ENCODE results near the gene MKRN1.

MKRN1 gene

GRCh38 chr7:140451716-140452115 lies 27.6 kb downstream of the MKRN1 start:
- in situ Hi-C loops (cut with HindIII; ENCODE audit: low pct_ligation_motif_present, low sequenced_read_pairs), result no loop called here
- DNase-seq, result no peak
- Histone ChIP-seq H3K4me3 (ENCODE audit: low read depth, low read length) (no peak overlapping the region), H3K36me3 (replicated peaks) (peaks cover 22% of the 10 kb centered on the region), H3K27ac (no peak overlapping the region), H3K27me3 (replicated peaks) (no peaks in the 10 kb centered on the region)
- TF ChIP-seq CTCF (IDR thresholded peaks at IDR 0.05; ENCODE audit: low read depth, low read length, missing control alignments), result no peak

GRCh38 chr7:140448781-140449480 lies 30.4 kb downstream of the MKRN1 start:
- in situ Hi-C loops (cut with HindIII; ENCODE audit: low pct_ligation_motif_present, low sequenced_read_pairs), result no loop called here
- no peak for DNase-seq

GRCh38 chr7:140447841-140448240 lies 31.5 kb downstream of the MKRN1 start:
- no peaks in the 10 kb centered on the region for H3K36me3 ChIP-seq (replicated peaks)
- no peak overlapping the region for H3K27ac ChIP-seq
- in situ Hi-C loops (cut with HindIII; ENCODE audit: low pct_ligation_motif_present, low sequenced_read_pairs), result no loop called here
- no peak overlapping the region for H3K4me3 ChIP-seq (ENCODE audit: low read depth, low read length)
- DNase-seq, result no peak
- TF ChIP-seq CTCF (IDR thresholded peaks at IDR 0.05; ENCODE audit: low read depth, low read length, missing control alignments), result no peak
- H3K27me3 ChIP-seq (replicated peaks), result no peaks in the 10 kb centered on the region

More at GRCh38 chr7:140448781-140449480, 30.4 kb downstream of the MKRN1 start:
- Histone ChIP-seq H3K36me3 (replicated peaks) (peaks cover 1% of the 10 kb centered on the region), H3K4me3 (ENCODE audit: low read depth, low read length) (no peak overlapping the region), H3K27me3 (replicated peaks) (no peaks in the 10 kb centered on the region), H3K27ac (no peak overlapping the region)
- TF ChIP-seq CTCF (IDR thresholded peaks at IDR 0.05; ENCODE audit: low read depth, low read length, missing control alignments), result no peak

GRCh38 chr7:140446467-140446866 lies 32.8 kb downstream of the MKRN1 start:
- DNase-seq, result no peak
- Histone ChIP-seq H3K27ac (no peak overlapping the region), H3K36me3 (replicated peaks) (no peaks in the 10 kb centered on the region), H3K4me3 (ENCODE audit: low read depth, low read length) (no peak overlapping the region), H3K27me3 (replicated peaks) (no peaks in the 10 kb centered on the region)
- in situ Hi-C loops (cut with HindIII; ENCODE audit: low pct_ligation_motif_present, low sequenced_read_pairs), result no loop called here
- TF ChIP-seq CTCF (IDR thresholded peaks at IDR 0.05; ENCODE audit: low read depth, low read length, missing control alignments), result no peak

- H3K27ac ChIP-seq, result no peak overlapping the region
- no peaks in the 10 kb centered on the region for H3K27me3 ChIP-seq (replicated peaks)
- TF ChIP-seq CTCF (IDR thresholded peaks at IDR 0.05; ENCODE audit: low read depth, low read length, missing control alignments), result no peak
- DNase-seq, result no peak
- in situ Hi-C loops (cut with HindIII; ENCODE audit: low pct_ligation_motif_present, low sequenced_read_pairs), result no loop called here
- no peak overlapping the region for H3K4me3 ChIP-seq (ENCODE audit: low read depth, low read length)
- no peaks in the 10 kb centered on the region for H3K36me3 ChIP-seq (replicated peaks)
Measured at GRCh38 chr7:140441519-140441918, 37.8 kb downstream of the MKRN1 start.

GRCh38 chr7:140440593-140440992 lies 38.7 kb downstream of the MKRN1 start:
- H3K27ac ChIP-seq, result no peak overlapping the region
- H3K4me3 ChIP-seq (ENCODE audit: low read depth, low read length), result no peak overlapping the region
- TF ChIP-seq CTCF (IDR thresholded peaks at IDR 0.05; ENCODE audit: low read depth, low read length, missing control alignments), result no peak
- in situ Hi-C loops (cut with HindIII; ENCODE audit: low pct_ligation_motif_present, low sequenced_read_pairs), result no loop called here
- no peak for DNase-seq
- no peaks in the 10 kb centered on the region for H3K36me3 ChIP-seq (replicated peaks)
- H3K27me3 ChIP-seq (replicated peaks), result no peaks in the 10 kb centered on the region
